GM23338 (cell line): ENCODE data around the gene JAG2. TPM values are rescaled to one million over a fixed set of nuclear protein-coding genes. Genes with fewer than 3 reads are reported as not detected.

Source experiments
- ATAC-seq: fragments of 200-7000 bp; cut with Tn5 transposase; 3 replicates; pipeline ENCODE4 v1.9.1; 2020
- DNase-seq: peaks from one replicate; pipeline ENCODE4 v3.0.0-alpha.2; 2015; ENCODE audit warnings: low spot score
- H2AFZ ChIP-seq: fragments of 200-600 bp; sonication (generic); 2 replicates; pipeline ENCODE4 v1.8.0; 2016; ENCODE audit warnings: antibody characterized with exemption, mild to moderate bottlenecking, moderate library complexity
- H3F3A ChIP-seq: fragments of 200-600 bp; sonication (generic); replicated peaks from 2 replicates; pipeline ENCODE4 v1.8.0; 2017; ENCODE audit warnings: antibody characterized with exemption, mixed run types, low read depth
- H3K27ac ChIP-seq: fragments of 200-600 bp; sonication (generic); 2 replicates; pipeline ENCODE4 v1.6.1; 2016; ENCODE audit warnings: low read depth
- H3K27me3 ChIP-seq: fragments of 200-600 bp; sonication (generic); 2 replicates; pipeline ENCODE4 v1.8.0; 2016; ENCODE audit warnings: mild to moderate bottlenecking, mixed run types, moderate library complexity; ENCODE audit not compliant: insufficient read depth
- H3K36me3 ChIP-seq: fragments of 200-600 bp; sonication (generic); 2 replicates; pipeline ENCODE4 v1.8.0; 2016; ENCODE audit warnings: mild to moderate bottlenecking; ENCODE audit not compliant: insufficient read depth
- H3K4me1 ChIP-seq: fragments of 200-600 bp; sonication (generic); 2 replicates; pipeline ENCODE4 v1.8.0; 2016; ENCODE audit warnings: mild to moderate bottlenecking, moderate library complexity; ENCODE audit not compliant: insufficient read depth
- H3K4me2 ChIP-seq: fragments of 200-600 bp; sonication (generic); 2 replicates; pipeline ENCODE4 v1.7.1; 2017; ENCODE audit warnings: mixed run types
- H3K4me3 ChIP-seq: fragments of 200-600 bp; sonication (generic); 2 replicates; pipeline ENCODE4 v1.6.1; 2016; ENCODE audit warnings: mixed run types
- H3K79me2 ChIP-seq: fragments of 200-600 bp; sonication (generic); replicated peaks from 2 replicates; pipeline ENCODE4 v1.8.0; 2017; ENCODE audit warnings: mild to moderate bottlenecking; ENCODE audit not compliant: insufficient read depth
- H3K9me2 ChIP-seq: fragments of 200-600 bp; sonication (generic); 2 replicates; pipeline ENCODE4 v1.8.0; 2017; ENCODE audit not compliant: insufficient read depth
- H4K20me1 ChIP-seq: fragments of 200-600 bp; sonication (generic); replicated peaks from 2 replicates; pipeline ENCODE4 v1.8.0; 2017; ENCODE audit warnings: mild to moderate bottlenecking; ENCODE audit not compliant: insufficient read depth
- H3K27ac Mint-ChIP-seq: 2 replicates; pipeline ENCODE4 v1.8.0; 2020; ENCODE audit warnings: inconsistent platforms, mild to moderate bottlenecking, moderate library complexity, mixed read lengths
- H3K27me3 Mint-ChIP-seq: 3 replicates; pipeline ENCODE4 v1.8.0; 2022; ENCODE audit warnings: low read depth, mild to moderate bottlenecking, moderate library complexity, mixed read lengths, inconsistent platforms; ENCODE audit not compliant: insufficient read depth, poor library complexity
- H3K36me3 Mint-ChIP-seq: 3 replicates; pipeline ENCODE4 v1.8.0; 2021; ENCODE audit warnings: low read depth, mild to moderate bottlenecking, inconsistent platforms, moderate library complexity, mixed read lengths
- H3K4me1 Mint-ChIP-seq: 3 replicates; pipeline ENCODE4 v1.8.0; 2020; ENCODE audit warnings: mild to moderate bottlenecking, inconsistent platforms, mixed read lengths
- H3K4me3 Mint-ChIP-seq: 3 replicates; pipeline ENCODE4 v1.8.0; 2021; ENCODE audit warnings: moderate library complexity, mild to moderate bottlenecking, inconsistent platforms, mixed read lengths
- H3K9me3 Mint-ChIP-seq: 3 replicates; pipeline ENCODE4 v1.8.0; 2020; ENCODE audit warnings: moderate library complexity, mild to moderate bottlenecking, inconsistent platforms, mixed read lengths
- CREB1 ChIP-seq: fragments of 250-450 bp; sonication (Bioruptor Pico); IDR thresholded peaks from 2 replicates; pipeline ENCODE4 v1.5.0; 2020; ENCODE audit warnings: low read depth, mild to moderate bottlenecking, moderate library complexity
- ETS1 ChIP-seq: IDR thresholded peaks from 2 replicates; pipeline ENCODE4 v1.6.1; 2016; ENCODE audit warnings: antibody characterized with exemption
- EZH2 ChIP-seq: fragments of 200-600 bp; sonication (generic); IDR thresholded peaks from one replicate; pipeline ENCODE4 v1.8.0; 2017; ENCODE audit warnings: antibody characterized with exemption, mild to moderate bottlenecking, low read depth; ENCODE audit not compliant: unreplicated experiment
- EZH2phosphoT487 ChIP-seq: fragments of 200-600 bp; sonication (generic); IDR thresholded peaks from one replicate; pipeline ENCODE4 v1.8.1; 2018; ENCODE audit warnings: antibody characterized with exemption; ENCODE audit not compliant: unreplicated experiment
- JUNB ChIP-seq: IDR thresholded peaks from one replicate; pipeline ENCODE4 v1.6.1; 2016; ENCODE audit warnings: antibody characterized with exemption; ENCODE audit not compliant: unreplicated experiment
- POLR2AphosphoS5 ChIP-seq: IDR thresholded peaks from 2 replicates; pipeline ENCODE4 v1.6.1; 2016; ENCODE audit warnings: antibody characterized with exemption, low read depth
- STAT1 ChIP-seq: IDR thresholded peaks from one replicate; pipeline ENCODE4 v1.6.1; 2016; ENCODE audit warnings: antibody characterized with exemption; ENCODE audit not compliant: unreplicated experiment
- ZNF331 ChIP-seq: fragments of 250-450 bp; sonication (Bioruptor Pico); IDR thresholded peaks from 2 replicates; pipeline ENCODE4 v1.5.0; 2020; ENCODE audit warnings: low read depth, mild to moderate bottlenecking, moderate library complexity
- polyA plus RNA-seq: library from polyadenylated mRNA; unstranded; fragments of >200 nt; fragmentation: Nextera tagmentation; extraction: Ambion mirVana; gene quantifications from 2 replicates; pipeline ENCODE4 v1.2.1, GENCODE V29; 2016
- total RNA-seq: library from RNA; depleted of rRNA; stranded (reverse); fragments of >200 nt; shearing (Covaris generic); gene quantifications from 2 replicates; pipeline ENCODE4 v1.2.3, GENCODE V29; 2014

The JAG2 gene
- total and polyA plus RNA-seq, 2 experiments from 2014 or later = 1.9 to 10.3 TPM

DNA sequence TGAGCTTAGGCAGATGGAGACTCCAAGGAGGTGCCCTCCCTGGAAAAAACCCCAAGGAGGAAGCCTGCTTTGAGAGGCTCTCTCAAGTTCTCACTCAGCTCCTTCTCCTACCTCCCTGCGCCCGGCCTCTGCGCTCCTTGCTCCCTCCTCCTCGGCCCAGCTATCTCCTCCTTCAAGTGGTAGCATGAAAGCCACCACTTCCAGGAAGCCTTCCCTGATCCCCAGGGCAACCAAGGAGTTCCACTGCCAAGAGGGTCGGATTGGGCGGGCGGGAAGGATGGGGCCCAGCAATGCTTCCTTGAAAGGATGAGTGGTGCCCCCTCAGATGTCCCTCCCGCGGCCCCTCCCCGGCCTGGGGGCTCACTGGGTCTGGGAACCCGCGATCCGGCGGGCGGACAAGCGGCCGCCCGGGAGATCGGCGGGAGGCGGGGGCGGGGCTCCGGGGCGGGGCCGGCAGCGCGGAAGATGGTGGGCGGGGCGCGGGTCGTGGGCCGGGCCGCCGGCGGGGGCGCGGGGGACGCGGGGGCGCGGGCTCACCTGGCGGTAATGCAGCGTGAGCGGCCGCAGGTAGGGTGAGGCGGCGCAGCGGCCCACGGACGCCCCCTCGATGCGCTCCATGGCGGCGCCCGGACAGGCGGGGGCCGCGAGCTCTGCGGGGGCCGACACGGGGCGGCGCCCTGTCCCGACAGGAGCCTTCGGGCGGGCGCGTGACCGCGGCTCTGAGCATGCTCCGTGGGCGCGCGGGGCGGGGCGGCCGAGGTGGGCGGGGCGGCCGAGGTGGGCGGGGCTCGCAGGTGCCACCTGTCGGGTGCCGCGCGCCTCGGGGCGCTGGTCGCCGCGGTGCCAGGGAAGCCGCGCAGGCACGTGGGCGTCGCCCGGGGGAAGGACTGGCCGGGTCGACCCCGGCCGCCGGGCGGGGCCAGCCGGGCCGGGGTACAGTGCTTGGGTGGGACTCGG, 12.3 kb upstream of the JAG2 start, which contains the start of gene NUDT14:
Gene NUDT14 (minus strand): TSS at position 721 of the 957 bp plus-strand sequence. CDS start 103 bp downstream, at position 618.
- H3K4me3 Mint-ChIP-seq = peak within 1 kb of the TSS; percentile 74
- H3K4me3 ChIP-seq = peak within 1 kb of the TSS; percentile 69
- no peaks in the 10 kb centered on the region; the same call in 1 of the 2 replicates for H3K4me1 ChIP-seq
- H3K27me3 ChIP-seq = peaks cover 13% of the 10 kb centered on the region; the same call in 1 of the 2 replicates
- DNase-seq = peak; percentile 75
- no peaks in the 10 kb centered on the region for H3K79me2 ChIP-seq
- H3K4me2 ChIP-seq = peak within 1 kb of the TSS; percentile 82
- H4K20me1 ChIP-seq = no peaks in the 10 kb centered on the region
- H3K27me3 Mint-ChIP-seq = peaks cover 21% of the 10 kb centered on the region
- no peak within 1 kb of the TSS for H2AFZ ChIP-seq
- no peaks in the 10 kb centered on the region for H3K9me2 ChIP-seq
- no peaks in the 10 kb centered on the region for H3K36me3 ChIP-seq
- ATAC-seq = peak; percentile 46
- no peaks in the 10 kb centered on the region for H3K36me3 Mint-ChIP-seq
- H3K27ac Mint-ChIP-seq = no peak within 1 kb of the TSS
- H3K27ac ChIP-seq = no peak within 1 kb of the TSS
- H3K9me3 Mint-ChIP-seq = no peaks in the 10 kb centered on the region; the same call in 2 of the 3 replicates
- no peaks in the 10 kb centered on the region for H3F3A ChIP-seq
- TF ChIP-seq POLR2AphosphoS5 (0 out of 2 replicates have a peak, but pooled peaks have one; percentile 25), CREB1 (no peak)
- peaks cover 3% of the 10 kb centered on the region; the same call in 1 of the 3 replicates for H3K4me1 Mint-ChIP-seq

DNA sequence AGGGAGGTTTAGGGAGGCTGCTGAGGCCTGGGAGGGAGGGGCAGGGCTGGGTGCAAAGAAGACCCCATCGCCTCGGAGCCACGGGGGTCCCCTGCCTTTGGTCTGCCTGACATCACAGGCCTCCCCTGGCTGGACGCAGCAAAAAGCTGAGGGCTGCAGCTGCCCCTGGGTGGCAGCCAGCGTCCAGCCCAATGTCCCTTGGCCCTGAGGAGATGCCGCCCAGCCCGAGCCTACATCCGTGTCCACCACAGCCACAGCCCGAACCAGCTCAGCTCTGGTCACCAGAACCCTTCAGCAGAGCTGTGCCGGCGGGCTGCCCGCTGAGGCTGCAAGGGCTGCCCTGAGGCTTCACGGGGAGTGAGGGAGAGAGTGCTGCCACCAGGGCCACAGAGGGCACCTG, 10.6 kb upstream of the JAG2 start:
- Mint-ChIP-seq H3K9me3 (no peaks in the 10 kb centered on the region; the same call in 2 of the 3 replicates), H3K27me3 (peaks cover 16% of the 10 kb centered on the region), H3K27ac (no peak overlapping the region), H3K36me3 (no peaks in the 10 kb centered on the region), H3K4me1 (peaks cover 3% of the 10 kb centered on the region; the same call in 1 of the 3 replicates), H3K4me3 (no peak overlapping the region)
- no peak for ATAC-seq
- Histone ChIP-seq H3K4me2 (no peak overlapping the region), H3K79me2 (no peaks in the 10 kb centered on the region), H3F3A (no peaks in the 10 kb centered on the region), H3K36me3 (no peaks in the 10 kb centered on the region), H2AFZ (no peak overlapping the region), H3K27ac (no peak overlapping the region), H3K9me2 (no peaks in the 10 kb centered on the region), H3K27me3 (peaks cover 13% of the 10 kb centered on the region; the same call in 1 of the 2 replicates), H3K4me1 (no peaks in the 10 kb centered on the region; the same call in 1 of the 2 replicates), H4K20me1 (no peaks in the 10 kb centered on the region; the same call in 1 of the 2 replicates), H3K4me3 (no peak overlapping the region)
- TF ChIP-seq STAT1 (no peak), JUNB (no peak), EZH2phosphoT487 (no peak), ETS1 (no peak), POLR2AphosphoS5 (no peak), ZNF331 (CRISPR knock-in tag) (no peak), EZH2 (no peak)
- no peak for DNase-seq
